Measurements from ENCODE around the gene GRIPAP1.
A peak's percentile ranks its signal among the peaks of the same experiment; 100 is the strongest.

The GRIPAP1 gene

DNA sequence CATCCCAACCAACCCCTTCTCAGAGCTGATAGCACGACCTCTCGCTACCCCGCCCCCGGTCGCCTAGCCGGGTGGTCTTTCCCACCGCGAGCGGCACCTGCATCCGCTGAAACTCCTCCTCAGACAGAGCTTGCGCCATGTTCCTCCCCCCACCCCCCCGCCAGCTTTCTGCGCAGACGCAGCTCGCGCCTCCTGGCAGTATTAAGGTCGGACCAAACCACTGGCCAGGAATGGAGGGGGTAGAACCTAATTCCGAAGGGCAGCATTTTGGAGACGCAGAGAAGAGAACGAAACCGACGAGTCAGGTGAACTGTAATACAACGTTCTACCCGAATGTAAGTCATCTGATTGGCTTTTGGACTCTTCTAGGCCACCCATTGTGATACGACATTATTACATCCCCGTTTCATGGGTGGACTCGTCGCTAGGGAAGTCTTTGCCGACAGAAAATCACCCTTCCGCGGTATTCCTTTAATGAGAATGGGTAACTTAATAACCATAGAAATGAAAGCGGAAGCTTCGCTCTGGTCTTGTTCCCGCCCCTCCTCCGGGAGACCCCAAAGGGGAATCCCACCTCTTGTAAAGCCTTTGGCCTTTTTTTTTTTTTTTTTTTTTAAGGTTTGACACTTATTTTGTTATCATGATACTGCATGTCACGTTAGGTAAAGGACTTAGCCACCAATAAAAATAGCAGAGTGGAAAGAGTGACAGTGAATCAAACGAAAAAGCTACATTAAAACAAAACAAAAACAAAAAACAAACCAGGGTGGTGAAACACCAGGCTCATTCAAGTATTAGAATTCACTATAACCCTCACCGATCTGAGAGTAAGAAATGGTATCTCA, at the start of gene GRIPAP1:
Gene GRIPAP1, minus strand, starts transcription at position 174 of the 845 bp plus-strand sequence. Its CDS starts 35 bp downstream, at position 139.
- DNase-seq (ENCODE audit: low read depth in 2 of 2) = peak; percentile 65 to 75

GRCh38 chrX:49043987-49044281, 41.9 kb upstream of the GRIPAP1 start:
- no peak for DNase-seq (ENCODE audit: low read depth in 2 of 2)

DNA sequence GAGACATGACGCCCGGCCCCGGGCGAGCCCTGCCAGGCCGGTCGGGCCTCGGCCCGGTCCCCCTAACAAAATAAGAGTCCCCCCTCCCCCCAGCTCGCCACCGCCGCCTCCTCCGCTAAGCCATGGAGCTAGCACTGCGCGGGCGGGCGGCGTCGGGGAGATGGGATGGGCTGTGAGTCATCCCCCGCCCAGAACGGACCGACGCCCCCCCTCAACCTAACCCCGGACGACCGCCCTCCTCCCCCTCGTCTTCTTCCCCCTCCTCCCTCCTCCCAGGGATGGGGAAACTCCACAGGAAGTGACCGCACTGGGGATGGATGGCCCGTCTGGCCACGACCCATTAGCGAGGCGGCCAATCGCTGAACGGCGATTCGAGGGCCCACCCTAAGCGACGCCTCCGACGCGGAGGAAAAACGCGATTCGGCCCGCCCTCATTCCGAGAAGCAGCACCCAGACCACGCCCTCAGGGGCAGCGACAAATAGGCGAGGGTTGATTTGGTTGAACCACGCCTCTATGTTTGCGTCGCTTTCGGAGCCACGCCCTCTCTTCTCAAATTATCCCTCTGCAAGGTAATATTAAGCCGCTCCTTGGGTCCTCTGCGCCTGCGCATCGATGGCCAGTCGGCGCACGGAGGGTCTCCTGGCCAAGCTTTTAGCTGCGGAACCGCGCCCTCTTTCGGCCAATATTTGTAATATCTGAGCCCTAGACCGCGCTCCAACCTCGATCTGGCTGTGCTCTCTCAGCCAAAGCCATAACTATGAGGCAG, 41.3 kb upstream of the GRIPAP1 start, which contains the start of gene TFE3:
Gene TFE3, minus strand, starts transcription at position 138 of the 767 bp plus-strand sequence. Its CDS starts 131 bp downstream, at position 7.
- peak; percentile 96 to 97 for DNase-seq (ENCODE audit: low read depth in 2 of 2)

GRCh38 chrX:49042581-49043219, 40.6 kb upstream of the GRIPAP1 start:
- DNase-seq (ENCODE audit: low read depth in 2 of 2) = no peak

- DNase-seq (ENCODE audit: low read depth in 2 of 2) = peak in 1 of 2 experiments; percentile 40
These were observed 39.9 kb upstream of the GRIPAP1 start for GRCh38 chrX:49041744-49042580.

GRCh38 chrX:49040376-49040955, 38.4 kb upstream of the GRIPAP1 start:
- DNase-seq (ENCODE audit: low read depth in 2 of 2) = no peak

GRCh38 chrX:49039598-49040375, 37.7 kb upstream of the GRIPAP1 start:
- DNase-seq (ENCODE audit: low read depth in 2 of 2) = peak; percentile 87

- no peak for DNase-seq (ENCODE audit: low read depth in 2 of 2)
These were observed 35.9 kb upstream of the GRIPAP1 start for GRCh38 chrX:49037883-49038475.

DNA sequence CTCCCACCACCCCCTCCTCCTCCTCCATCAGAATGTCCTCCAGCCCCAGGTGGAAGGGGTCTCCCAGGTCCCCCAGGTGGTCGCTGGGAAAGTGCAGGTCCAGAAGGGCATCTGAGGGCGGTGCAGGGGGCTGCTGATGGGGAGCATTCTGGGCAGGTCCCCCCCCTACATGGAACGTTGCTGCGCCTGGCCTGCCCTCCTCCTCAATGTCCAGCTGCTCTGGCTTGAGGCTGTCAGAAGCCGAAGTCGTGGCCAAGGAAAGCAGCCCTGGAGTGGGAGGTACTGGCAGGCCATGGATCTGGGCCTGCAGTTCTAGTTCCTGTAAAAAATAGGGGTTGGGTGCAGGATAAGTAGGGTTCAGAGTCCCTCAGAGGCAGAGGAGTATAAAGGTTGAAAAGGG, 28.2 kb upstream of the GRIPAP1 start:
- no peak for DNase-seq (ENCODE audit: low read depth in 2 of 2)

DNA sequence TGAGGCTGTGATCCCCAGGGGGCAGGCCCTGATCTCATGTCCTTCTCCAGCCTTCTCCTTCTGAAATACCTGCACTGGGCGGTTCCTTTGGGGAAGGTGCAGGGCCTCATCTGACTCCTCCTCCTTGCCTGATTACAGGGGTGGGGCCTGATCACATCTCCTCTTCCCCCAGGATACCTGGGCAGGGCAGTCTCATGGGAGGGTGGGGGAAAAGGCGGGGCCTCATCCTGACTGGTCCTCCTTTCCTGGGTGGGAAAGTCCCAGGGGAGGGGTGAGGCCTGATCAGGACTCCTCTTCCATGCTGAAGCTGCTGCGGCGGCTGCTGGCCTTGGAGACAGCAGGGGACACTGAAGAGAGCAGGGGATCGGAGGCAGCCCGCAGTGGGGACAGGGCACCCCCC, 27.8 kb upstream of the GRIPAP1 start:
- DNase-seq (ENCODE audit: low read depth in 2 of 2) = no peak

DNA sequence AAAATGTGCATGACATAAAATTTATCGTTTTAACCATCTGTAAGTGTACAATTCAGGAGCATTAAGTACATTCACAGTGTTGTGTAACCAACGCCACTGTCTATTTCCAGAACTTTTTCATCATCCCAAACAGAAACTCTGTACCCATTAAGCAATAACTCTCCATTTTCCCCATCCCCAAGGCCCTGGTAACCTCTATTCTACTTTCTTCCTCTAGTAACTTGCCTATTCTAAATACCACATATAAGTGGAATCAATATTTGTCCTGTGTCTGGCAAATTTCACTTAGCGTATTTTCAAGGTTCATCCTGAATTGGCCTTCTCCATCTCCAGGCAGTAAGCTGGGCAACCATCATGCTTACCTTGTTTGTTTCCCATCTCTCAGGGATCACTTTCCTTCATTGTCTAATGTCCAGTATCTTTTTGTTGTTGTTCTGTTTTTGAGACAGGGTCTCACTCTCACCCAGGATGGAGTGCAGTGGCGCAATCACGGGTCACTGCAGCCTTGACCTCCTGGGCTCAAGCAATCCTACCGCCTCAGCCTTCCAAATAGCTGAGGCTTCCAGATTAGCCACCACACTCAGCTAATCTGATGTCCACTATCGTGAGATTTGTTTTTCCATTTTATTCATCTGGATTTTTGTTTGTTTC, 17.7 kb upstream of the GRIPAP1 start:
- no peak for DNase-seq (ENCODE audit: low read depth in 2 of 2)

DNA sequence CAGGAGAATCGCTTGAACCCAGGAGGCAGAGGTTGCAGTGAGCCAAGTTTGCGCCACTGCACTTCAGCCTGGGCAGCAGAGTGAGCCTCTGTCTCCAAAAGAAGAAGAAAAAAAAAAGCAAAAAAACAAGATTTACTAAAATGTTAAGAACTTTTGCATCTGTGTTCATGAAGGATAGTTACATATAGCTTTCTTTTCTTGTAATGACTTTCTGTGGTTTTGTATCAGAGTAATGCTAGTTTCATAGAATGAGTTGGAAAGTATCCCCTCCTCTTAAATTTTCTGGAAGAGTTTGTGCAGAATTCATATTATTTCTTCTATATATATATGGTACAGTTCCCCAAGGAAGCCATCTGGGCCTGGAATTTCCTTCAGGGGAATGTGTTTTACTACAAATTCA, 17.0 kb upstream of the GRIPAP1 start:
- no peak for DNase-seq (ENCODE audit: low read depth in 2 of 2)

DNA sequence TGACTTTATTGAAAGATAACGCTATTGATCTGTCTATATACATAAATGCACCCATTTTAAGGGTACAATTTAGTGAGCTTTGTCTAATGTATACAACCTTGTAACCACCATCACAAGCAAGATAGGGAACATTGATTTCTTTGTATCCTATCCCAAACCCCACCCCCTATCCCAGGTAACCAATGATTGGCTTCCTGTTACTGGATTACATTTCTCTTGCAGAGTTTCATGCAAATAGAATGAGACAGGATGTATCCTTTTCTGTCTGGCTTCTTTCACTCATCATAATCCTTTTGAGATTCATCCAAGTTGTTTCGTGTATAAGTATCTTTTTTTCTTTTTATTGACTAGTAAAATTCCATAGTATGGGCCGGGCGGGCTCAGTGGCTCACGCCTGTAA, 1.6 kb upstream of the GRIPAP1 start:
- DNase-seq (ENCODE audit: low read depth in 2 of 2) = no peak

DNA sequence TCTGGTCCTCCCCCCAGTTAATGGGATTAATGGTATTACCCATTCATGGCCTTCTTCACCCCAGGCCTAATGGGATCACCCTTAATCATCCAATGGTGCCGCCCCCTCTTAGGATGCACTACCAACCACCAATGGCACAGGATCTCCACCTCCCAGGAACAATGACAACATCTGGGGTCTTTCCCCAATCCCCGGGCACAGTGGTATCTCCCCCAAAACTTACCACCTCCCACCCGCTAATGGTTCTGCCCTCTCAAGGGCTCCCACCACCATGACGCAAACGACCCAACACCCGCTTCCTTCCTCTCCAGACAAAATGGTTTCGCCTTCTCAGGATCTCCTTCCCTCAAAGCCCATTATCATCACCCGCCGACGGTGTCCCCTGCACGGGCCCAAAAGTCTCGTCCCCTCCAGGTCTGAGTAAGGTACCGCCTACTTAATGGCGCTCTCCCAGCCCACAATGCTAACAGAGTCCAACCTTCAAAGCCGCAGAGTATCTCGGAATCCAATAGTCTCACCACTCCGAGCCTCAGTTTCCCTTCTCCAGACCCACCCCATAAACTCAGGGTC, 458 bp downstream of the GRIPAP1 start:
- DNase-seq (ENCODE audit: low read depth in 2 of 2) = no peak

GRCh38 chrX:49000636-49001035, 1.4 kb downstream of the GRIPAP1 start:
- DNase-seq (ENCODE audit: low read depth in 2 of 2) = no peak

- no peak for DNase-seq (ENCODE audit: low read depth in 2 of 2)
These were observed 3.0 kb downstream of the GRIPAP1 start for GRCh38 chrX:48999030-48999429.

DNA sequence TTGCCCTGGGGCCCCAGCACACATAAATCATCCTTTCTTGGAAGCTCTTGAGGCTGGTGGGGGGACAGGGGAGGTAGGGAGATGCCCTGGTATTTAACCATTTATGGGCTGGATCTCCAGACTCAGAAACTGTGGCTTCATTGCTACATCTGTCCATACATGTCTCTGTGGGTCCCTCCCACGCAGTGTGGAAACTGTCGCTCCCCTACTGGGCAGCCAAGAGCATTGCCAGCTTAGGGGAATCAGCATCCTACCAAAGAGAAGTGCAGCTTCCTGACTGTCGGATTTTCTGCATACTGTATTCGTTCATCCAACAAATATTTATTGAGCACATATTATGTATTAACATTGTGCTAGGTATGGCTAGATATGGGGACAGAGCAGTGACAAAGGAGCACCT, 3.7 kb downstream of the GRIPAP1 start:
- no peak for DNase-seq (ENCODE audit: low read depth in 2 of 2)

DNA sequence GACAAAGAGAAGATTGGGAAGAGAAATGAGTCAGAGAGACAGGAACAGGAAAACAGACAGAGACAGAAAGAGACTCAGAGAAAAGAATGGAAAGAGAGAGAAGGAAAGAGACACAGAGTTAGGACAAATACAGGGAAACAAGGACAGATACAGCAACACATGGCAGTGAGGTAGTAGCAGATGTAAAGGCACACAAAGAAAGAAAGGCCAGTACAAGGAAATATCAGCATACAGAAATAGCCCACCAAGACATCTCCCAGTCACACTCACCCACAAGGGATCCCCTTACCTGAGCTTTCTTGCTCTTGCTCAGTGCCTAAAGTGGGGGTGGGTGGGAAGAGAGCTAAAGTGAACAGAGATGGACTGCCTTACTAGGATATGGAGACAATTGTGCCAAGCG, 4.2 kb downstream of the GRIPAP1 start:
- DNase-seq (ENCODE audit: low read depth in 2 of 2) = no peak

DNA sequence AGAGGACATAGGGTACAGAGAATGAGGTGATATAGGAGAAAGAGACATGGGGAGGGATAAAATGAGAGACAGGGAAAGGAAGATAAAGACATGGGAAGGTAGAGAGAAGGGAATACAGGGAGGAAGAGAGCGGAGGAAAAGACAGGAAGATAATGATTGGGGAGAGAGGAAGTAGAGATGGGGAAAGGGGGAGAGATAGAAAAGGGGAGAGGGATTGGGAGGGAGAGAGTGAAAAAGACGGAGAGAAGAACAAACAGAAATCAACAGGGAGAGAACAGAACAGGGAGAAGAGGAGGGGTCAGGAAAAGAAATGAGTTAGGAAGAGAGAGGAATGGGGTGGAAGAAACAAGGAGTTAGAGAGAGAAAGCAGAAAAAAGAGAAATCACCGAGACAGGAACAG, 4.6 kb downstream of the GRIPAP1 start:
- no peak for DNase-seq (ENCODE audit: low read depth in 2 of 2)
